Immature natural killer cell (primary cell): Measurements from ENCODE around the gene HDAC4. TPM values are rescaled to one million over a fixed set of nuclear protein-coding genes. Genes with fewer than 3 reads are reported as not detected.

Experiments
- DNase-seq, 3 donors: peaks; one replicate each; pipeline ENCODE4 v3.0.0; 2022; ENCODE audit warnings: mixed read lengths in 1 of 3
- H3K27ac Mint-ChIP-seq, 6 donors: one replicate each; pipeline ENCODE4 v1.8.0; 2020; ENCODE audit warnings: mixed read lengths in 6 of 6, mild to moderate bottlenecking in 5 of 6, inconsistent platforms in 4 of 6, moderate library complexity in 3 of 6
- H3K27me3 Mint-ChIP-seq, 3 donors: one replicate each; pipeline ENCODE4 v1.8.0; 2020 to 2021; ENCODE audit warnings: low read depth in 3 of 3, mild to moderate bottlenecking in 3 of 3, mixed read lengths in 3 of 3, moderate library complexity in 3 of 3, inconsistent platforms in 1 of 3
- H3K36me3 Mint-ChIP-seq, 3 donors: one replicate each; pipeline ENCODE4 v1.8.0; 2020; ENCODE audit warnings: mixed read lengths in 3 of 3, inconsistent platforms in 2 of 3, mild to moderate bottlenecking in 2 of 3
- H3K4me1 Mint-ChIP-seq, 2 donors: one replicate each; pipeline ENCODE4 v1.8.0; 2020; ENCODE audit warnings: inconsistent platforms in 2 of 2, mild to moderate bottlenecking in 2 of 2, mixed read lengths in 2 of 2, moderate library complexity in 1 of 2
- H3K4me3 Mint-ChIP-seq, 5 donors: one replicate each; pipeline ENCODE4 v1.8.0; 2020; ENCODE audit warnings: mild to moderate bottlenecking in 5 of 5, mixed read lengths in 5 of 5, inconsistent platforms in 3 of 5, moderate library complexity in 3 of 5
- H3K9me3 Mint-ChIP-seq, 6 donors: one replicate each; pipeline ENCODE4 v1.8.0; 2020; ENCODE audit warnings: mild to moderate bottlenecking in 6 of 6, mixed read lengths in 6 of 6, inconsistent platforms in 4 of 6, moderate library complexity in 3 of 6
- polyA plus RNA-seq, 3 donors: library from polyadenylated mRNA; unstranded; fragments of 300-500 nt; fragmentation: Illumina TruSeq; gene quantifications; one replicate each; pipeline ENCODE4 v1.2.3, GENCODE V29; 2021

The HDAC4 gene
- polyA plus RNA-seq, 3 donors from 2014 or later, result 1.9 to 8.1 (median 5.1) TPM

GRCh38 chr2:239019183-239019581 lies 381.6 kb downstream of the HDAC4 start:
- Mint-ChIP-seq H3K4me1 (no peaks in the 10 kb centered on the region), H3K4me3 (no peak overlapping the region), H3K27me3 (peaks cover 5 to 11% (median 6%) of the 10 kb centered on the region in 3 donors), H3K36me3 (no peaks in the 10 kb centered on the region), H3K9me3 (no peaks in the 10 kb centered on the region), H3K27ac (no peak overlapping the region)
- DNase-seq, result no peak

- no peaks in the 10 kb centered on the region for H3K9me3 Mint-ChIP-seq
- DNase-seq, result no peak
- no peak overlapping the region for H3K4me3 Mint-ChIP-seq
- no peaks in the 10 kb centered on the region for H3K36me3 Mint-ChIP-seq
- no peak overlapping the region for H3K27ac Mint-ChIP-seq
- no peaks in the 10 kb centered on the region for H3K4me1 Mint-ChIP-seq
- H3K27me3 Mint-ChIP-seq, result peaks cover 5 to 11% (median 6%) of the 10 kb centered on the region in 3 donors
Measured at GRCh38 chr2:239018271-239019182, 382.3 kb downstream of the HDAC4 start.

DNA sequence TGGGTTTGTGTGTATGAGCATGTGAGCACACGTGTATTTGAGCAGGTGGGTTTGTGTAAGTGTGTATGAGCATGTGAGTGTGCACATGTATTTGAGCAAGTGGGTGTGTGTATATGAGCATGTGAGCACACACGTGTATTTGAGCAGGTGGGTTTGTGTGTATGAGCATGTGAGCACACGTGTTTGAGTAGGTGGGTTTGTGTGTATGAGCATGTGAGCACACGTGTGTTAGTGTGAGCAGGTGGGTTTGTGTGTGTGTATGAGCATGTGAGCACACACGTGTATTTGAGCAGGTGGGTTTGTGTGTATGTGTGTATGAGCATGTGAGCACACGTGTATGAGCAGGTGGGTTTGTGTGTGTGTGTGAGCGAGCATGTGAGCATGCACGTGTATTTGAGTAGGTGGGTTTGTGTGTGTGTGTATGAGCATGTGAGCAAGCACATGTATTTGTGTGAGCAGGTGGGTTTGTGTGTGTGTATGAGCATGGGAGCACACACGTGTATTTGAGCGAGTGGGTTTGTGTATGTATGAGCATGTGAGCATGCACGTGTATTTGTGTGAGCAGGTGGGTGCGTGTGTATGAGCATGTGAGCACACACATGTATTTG lies 383.2 kb downstream of the HDAC4 start:
- H3K27me3 Mint-ChIP-seq, result peaks cover 6% of the 10 kb centered on the region in 3 donors
- no peaks in the 10 kb centered on the region for H3K4me1 Mint-ChIP-seq
- DNase-seq, result no peak
- H3K36me3 Mint-ChIP-seq, result no peaks in the 10 kb centered on the region
- H3K9me3 Mint-ChIP-seq, result no peaks in the 10 kb centered on the region
- H3K27ac Mint-ChIP-seq, result no peak overlapping the region
- no peak overlapping the region for H3K4me3 Mint-ChIP-seq

- no peak overlapping the region for H3K4me3 Mint-ChIP-seq
- DNase-seq, result no peak
- H3K36me3 Mint-ChIP-seq, result no peaks in the 10 kb centered on the region
- no peaks in the 10 kb centered on the region for H3K4me1 Mint-ChIP-seq
- H3K27me3 Mint-ChIP-seq, result peaks cover 5 to 9% (median 6%) of the 10 kb centered on the region in 3 donors
- H3K27ac Mint-ChIP-seq, result no peak overlapping the region
- H3K9me3 Mint-ChIP-seq, result no peaks in the 10 kb centered on the region
Measured at GRCh38 chr2:239015901-239016675, 384.7 kb downstream of the HDAC4 start.

DNA sequence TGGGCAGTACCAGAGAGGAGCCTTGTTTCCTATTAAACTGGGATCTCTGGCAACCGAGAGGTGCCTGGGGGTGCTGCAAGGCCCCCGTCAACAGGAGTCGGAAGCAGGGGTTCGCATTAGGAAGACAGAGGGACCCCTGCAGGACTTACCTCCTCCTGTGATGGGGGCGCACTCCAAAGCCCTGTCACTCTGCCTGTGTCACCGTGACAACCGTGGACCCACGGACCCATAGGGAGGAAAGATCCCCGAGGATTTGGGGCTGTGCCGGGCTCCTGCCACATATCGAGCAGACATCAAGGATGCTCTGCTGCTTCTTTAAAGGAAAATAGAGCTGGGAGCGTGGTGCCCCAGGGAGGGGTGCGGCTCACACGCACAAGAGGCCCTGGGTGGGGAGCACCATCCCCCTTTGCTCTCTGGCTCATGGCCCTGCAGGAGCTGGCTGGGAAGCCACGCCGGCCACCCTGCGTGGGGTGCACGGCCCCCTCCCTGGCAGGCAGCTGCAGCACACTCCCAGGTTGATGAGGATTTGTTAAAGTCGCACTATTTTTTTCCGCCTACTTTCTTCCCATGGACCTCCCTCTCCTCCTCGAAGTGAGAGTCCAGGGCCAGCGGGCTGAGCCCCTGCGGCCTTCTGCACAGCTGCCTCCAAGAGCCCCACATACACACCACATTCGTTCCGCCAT lies 385.5 kb downstream of the HDAC4 start:
- Mint-ChIP-seq H3K4me3 (no peak overlapping the region), H3K36me3 (no peaks in the 10 kb centered on the region), H3K27me3 (peaks cover 5 to 9% (median 6%) of the 10 kb centered on the region in 3 donors), H3K27ac (no peak overlapping the region), H3K4me1 (no peaks in the 10 kb centered on the region), H3K9me3 (no peaks in the 10 kb centered on the region)
- no peak for DNase-seq

DNA sequence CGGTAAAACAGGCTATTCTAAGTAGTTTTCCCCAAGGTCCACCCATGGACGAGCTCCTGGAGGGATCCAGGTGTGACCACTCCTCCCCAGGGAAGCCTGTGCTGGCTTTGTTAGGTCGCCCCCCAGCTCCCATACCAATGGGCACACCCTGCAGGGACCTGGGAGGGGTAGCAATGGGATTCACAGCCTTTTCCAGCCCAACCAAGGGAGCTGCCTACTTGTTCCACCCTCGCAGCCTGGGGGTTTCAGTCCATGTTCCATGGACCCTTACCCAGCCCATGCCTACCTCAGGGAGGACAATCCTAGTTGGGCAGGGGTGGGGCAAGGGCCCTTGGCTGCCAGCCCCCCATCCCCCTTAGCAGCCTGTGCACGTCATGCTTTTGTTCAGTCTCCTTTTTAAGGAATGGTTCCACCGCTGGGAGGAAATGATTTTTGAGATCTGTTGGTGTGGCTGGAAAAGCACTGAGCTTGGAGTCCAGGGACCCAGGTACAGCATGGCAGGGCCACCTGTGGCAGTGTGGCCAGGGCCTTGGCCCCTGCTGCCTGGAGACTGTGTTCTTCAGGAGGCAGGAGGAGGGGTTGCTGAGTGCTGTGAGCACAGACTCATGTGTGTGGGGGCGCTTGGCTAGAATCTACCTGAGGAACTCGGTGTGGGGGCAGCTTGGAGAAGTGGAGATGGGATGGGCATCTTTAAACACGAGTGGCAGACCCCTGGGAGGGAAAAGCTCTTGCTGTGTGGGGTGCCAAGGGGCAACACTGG lies 386.2 kb downstream of the HDAC4 start:
- no peak overlapping the region for H3K4me3 Mint-ChIP-seq
- H3K36me3 Mint-ChIP-seq, result no peaks in the 10 kb centered on the region
- no peak overlapping the region for H3K27ac Mint-ChIP-seq
- no peak for DNase-seq
- H3K9me3 Mint-ChIP-seq, result no peaks in the 10 kb centered on the region
- H3K4me1 Mint-ChIP-seq, result no peaks in the 10 kb centered on the region
- H3K27me3 Mint-ChIP-seq, result peaks cover 2 to 9% (median 3%) of the 10 kb centered on the region in 3 donors

GRCh38 chr2:239013678-239013976 lies 387.2 kb downstream of the HDAC4 start:
- Mint-ChIP-seq H3K27ac (no peak overlapping the region), H3K36me3 (no peaks in the 10 kb centered on the region), H3K4me3 (no peak overlapping the region), H3K4me1 (no peaks in the 10 kb centered on the region), H3K9me3 (no peaks in the 10 kb centered on the region), H3K27me3 (peaks cover 2 to 9% (median 3%) of the 10 kb centered on the region in 3 donors)
- DNase-seq, result no peak

- no peak overlapping the region for H3K4me3 Mint-ChIP-seq
- DNase-seq, result no peak
Measured at GRCh38 chr2:239012936-239013677, 387.7 kb downstream of the HDAC4 start.

DNA sequence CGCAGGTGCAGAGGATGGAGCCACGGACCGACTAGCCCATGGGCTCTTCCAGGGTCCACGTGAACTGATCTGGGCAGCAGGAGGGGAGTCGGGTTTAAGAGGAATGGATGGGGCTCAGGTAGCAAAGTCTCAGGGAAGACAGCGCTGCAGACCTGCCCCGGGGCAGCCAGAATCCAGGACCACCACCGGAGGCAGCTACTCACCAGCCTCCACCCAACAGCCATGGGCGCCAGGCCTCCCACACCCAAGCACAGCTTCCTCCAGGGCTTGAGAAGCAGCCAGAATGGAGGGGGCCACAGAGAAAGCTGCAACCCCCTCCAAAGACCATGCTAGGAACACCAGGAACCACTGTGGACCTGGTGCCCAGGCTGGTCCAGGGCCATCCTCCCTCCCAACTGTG lies 388.6 kb downstream of the HDAC4 start:
- Mint-ChIP-seq H3K4me3 (no peak overlapping the region), H3K27ac (no peak overlapping the region), H3K9me3 (peaks cover 0 to 1% (median 0%) of the 10 kb centered on the region in 6 donors), H3K36me3 (no peaks in the 10 kb centered on the region), H3K27me3 (peaks cover 6 to 13% (median 9%) of the 10 kb centered on the region in 3 donors), H3K4me1 (no peaks in the 10 kb centered on the region)
- no peak for DNase-seq

More at GRCh38 chr2:239012936-239013677, 387.7 kb downstream of the HDAC4 start:
- H3K4me1 Mint-ChIP-seq, result no peaks in the 10 kb centered on the region
- peaks cover 4 to 9% (median 5%) of the 10 kb centered on the region in 3 donors for H3K27me3 Mint-ChIP-seq
- no peaks in the 10 kb centered on the region for H3K36me3 Mint-ChIP-seq
- H3K9me3 Mint-ChIP-seq, result peaks cover 0 to 1% (median 0%) of the 10 kb centered on the region in 6 donors
- H3K27ac Mint-ChIP-seq, result no peak overlapping the region

DNA sequence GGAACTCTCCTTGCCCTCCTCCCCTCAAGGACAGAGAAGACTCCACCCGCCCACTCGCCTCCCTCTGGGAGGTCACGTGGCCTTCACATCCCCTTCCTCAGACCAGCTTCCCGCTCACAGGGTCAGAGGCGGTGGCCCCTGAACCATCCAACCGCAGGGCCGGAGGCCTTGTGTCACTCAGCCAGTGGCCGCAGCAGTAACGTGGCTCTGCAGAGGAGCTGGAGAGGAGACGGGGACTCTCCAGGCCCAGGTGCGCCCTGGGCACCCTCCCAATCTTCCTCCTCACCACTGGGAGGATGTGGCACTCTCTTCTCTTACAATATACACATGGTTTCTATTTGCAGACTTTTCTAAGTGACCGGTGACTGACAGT lies 391.2 kb downstream of the HDAC4 start:
- H3K27me3 Mint-ChIP-seq, result peaks cover 4 to 20% (median 9%) of the 10 kb centered on the region in 3 donors
- DNase-seq, result no peak
- H3K4me1 Mint-ChIP-seq, result no peaks in the 10 kb centered on the region
- H3K4me3 Mint-ChIP-seq, result no peak overlapping the region
- peaks cover 0 to 1% (median 0%) of the 10 kb centered on the region in 6 donors for H3K9me3 Mint-ChIP-seq
- no peak overlapping the region for H3K27ac Mint-ChIP-seq
- no peaks in the 10 kb centered on the region for H3K36me3 Mint-ChIP-seq

GRCh38 chr2:239008677-239009588 lies 391.9 kb downstream of the HDAC4 start:
- no peaks in the 10 kb centered on the region for H3K4me1 Mint-ChIP-seq
- no peak overlapping the region for H3K27ac Mint-ChIP-seq
- H3K36me3 Mint-ChIP-seq, result no peaks in the 10 kb centered on the region
- H3K9me3 Mint-ChIP-seq, result peaks cover 0 to 2% (median 0%) of the 10 kb centered on the region in 6 donors
- no peak overlapping the region for H3K4me3 Mint-ChIP-seq
- DNase-seq, result no peak
- peaks cover 4 to 20% (median 9%) of the 10 kb centered on the region in 3 donors for H3K27me3 Mint-ChIP-seq

DNA sequence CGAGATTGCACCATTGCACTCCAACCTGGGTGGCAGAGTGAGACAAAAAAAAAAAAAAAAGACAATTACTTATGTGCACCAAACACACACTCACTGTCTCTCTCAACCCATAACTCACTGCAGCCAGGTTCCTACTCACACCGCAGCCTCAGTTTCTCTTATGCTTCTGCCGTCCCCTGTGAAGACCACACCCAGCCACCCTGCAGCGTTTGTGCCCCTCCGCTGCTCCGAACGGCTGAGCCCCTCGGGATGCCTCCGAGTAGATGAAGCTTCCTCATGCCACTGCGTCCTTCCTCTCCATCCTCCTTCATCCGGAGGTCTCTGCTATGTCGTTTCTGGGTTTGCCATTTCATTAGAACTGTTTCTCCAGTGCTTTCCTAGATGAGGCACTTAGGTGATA lies 392.8 kb downstream of the HDAC4 start:
- Mint-ChIP-seq H3K4me3 (no peak overlapping the region), H3K27me3 (peaks cover 4 to 20% (median 7%) of the 10 kb centered on the region in 3 donors), H3K36me3 (no peaks in the 10 kb centered on the region), H3K9me3 (peaks cover 0 to 2% (median 0%) of the 10 kb centered on the region in 6 donors), H3K27ac (no peak overlapping the region), H3K4me1 (no peaks in the 10 kb centered on the region)
- DNase-seq, result no peak
